GM19455 (cell line): ENCODE results near the gene KISS1R.

Experiments
- ATAC-seq: cut with Tn5 transposase; IDR thresholded peaks from one replicate; pipeline ENCODE4 v1.9.1; 2021; ENCODE audit not compliant: unreplicated experiment

KISS1R gene

GRCh38 chr19:899336-900042 lies 17.6 kb upstream of the KISS1R start:
- ATAC-seq = no peak

- no peak for ATAC-seq
Observed at GRCh38 chr19:900043-900301, 17.2 kb upstream of the KISS1R start.

DNA sequence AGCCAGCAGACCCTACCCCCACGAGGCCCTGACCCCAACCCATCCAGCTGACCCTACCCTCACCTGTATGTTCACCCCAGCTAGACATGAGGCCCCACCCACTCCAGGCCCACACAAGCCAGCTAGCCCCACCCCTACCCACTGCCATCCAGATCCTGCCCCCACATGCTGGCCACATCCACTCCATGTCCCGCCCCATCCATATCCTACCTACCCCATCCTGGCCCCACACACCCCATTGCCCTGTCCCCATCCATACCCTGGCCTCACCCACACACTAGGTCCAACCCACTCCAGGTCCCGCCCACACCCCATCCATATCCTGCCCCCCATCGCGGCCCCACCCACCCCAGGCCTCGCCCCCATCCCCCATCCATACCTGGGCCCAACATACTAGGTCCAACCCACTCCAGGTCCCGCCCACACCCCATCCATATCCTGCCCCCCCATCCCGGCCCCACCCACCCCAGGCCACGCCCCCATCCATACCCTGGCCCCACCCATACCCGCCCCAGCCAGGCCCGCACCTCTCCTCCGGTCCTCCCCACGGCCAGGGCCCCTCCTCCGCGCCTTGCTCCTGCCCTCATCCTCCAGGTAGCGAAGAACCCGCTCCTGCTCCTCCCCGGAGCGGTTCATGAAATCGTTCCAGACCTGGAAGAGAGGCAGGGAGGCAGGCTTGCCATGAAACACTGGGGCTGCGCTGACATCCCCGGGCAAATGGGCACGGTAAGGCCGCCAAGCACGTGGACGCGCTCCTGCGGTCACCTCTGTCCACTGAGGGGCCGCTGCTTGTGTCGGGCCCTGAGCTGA lies 16.6 kb upstream of the KISS1R start:
- ATAC-seq = no peak

- ATAC-seq = no peak
Observed at GRCh38 chr19:901216-902092, 15.7 kb upstream of the KISS1R start.

- ATAC-seq = no peak
Observed at GRCh38 chr19:902093-902370, 15.1 kb upstream of the KISS1R start.

DNA sequence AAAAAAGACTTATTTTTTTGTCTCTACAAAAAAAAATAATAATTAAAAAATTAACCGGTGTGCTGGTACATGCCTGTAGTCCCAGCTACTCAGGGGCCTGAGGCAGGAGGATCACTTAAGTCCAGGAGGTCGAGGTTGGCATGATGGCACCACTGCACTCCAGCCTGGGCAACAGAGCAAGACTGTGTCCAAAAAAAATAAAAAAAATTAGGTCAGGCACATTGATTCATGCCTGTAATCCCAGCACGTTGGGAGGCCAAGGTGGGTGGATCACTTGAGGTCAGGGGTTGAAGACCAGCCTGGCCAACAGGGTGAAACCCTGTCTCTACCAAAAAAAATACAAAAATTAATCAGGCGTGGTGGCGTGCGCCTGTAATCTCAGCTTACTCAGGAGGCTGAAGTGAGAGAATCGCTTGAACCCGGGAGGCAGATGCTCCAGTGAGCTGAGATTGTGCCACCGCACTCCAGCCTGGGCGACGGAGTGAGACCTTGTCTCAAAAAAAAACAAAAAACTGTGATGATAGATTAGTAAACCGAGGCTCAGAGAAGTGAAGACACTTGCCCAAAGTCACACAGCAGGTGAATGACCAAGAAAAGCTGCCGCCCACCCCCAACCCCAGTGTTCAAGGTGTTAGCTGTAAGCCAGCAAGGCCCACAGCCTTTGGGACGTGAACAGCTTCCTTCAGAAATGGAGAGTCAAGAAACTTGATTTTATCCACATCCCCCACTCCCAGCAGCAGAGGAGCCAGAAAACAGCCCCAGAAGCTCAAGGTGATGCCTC lies 14.5 kb upstream of the KISS1R start:
- ATAC-seq = no peak

- no peak for ATAC-seq
Observed at GRCh38 chr19:903266-903797, 13.8 kb upstream of the KISS1R start.

GRCh38 chr19:904545-904944 lies 12.6 kb upstream of the KISS1R start:
- ATAC-seq = no peak

GRCh38 chr19:906480-906879 lies 10.7 kb upstream of the KISS1R start:
- no peak for ATAC-seq

DNA sequence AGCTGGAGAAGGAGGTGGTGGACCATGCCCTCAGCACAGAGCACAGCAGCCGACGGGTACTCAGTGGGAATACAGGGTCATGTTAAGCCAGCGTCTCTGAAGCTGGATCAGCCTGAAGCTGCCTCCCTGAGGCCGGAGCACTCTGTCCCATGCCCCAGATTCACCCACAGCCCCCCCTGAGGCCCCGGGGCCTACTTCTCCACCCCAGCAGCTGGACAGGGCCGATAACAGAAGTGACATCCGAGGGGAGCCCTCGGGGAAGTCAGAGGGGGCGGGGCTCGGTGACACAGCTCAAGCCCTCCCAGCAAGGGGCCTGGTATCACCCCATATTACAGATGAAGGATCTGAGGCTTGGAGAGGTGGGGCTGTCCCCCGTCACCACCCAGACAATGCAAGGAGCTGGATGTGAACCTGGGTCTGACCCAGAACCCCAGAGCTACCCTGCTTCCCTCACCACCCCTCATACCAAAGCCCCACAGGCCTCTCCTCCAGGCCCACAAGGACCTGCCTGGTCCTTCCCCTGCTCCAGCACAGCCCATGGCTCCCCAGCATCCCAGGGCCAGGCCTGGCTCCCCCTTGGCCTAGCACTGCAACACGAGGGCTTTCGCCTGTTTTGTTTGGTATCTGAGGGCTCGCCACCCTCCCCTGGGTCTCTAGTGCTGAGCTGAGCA lies 9.8 kb upstream of the KISS1R start:
- ATAC-seq = no peak

DNA sequence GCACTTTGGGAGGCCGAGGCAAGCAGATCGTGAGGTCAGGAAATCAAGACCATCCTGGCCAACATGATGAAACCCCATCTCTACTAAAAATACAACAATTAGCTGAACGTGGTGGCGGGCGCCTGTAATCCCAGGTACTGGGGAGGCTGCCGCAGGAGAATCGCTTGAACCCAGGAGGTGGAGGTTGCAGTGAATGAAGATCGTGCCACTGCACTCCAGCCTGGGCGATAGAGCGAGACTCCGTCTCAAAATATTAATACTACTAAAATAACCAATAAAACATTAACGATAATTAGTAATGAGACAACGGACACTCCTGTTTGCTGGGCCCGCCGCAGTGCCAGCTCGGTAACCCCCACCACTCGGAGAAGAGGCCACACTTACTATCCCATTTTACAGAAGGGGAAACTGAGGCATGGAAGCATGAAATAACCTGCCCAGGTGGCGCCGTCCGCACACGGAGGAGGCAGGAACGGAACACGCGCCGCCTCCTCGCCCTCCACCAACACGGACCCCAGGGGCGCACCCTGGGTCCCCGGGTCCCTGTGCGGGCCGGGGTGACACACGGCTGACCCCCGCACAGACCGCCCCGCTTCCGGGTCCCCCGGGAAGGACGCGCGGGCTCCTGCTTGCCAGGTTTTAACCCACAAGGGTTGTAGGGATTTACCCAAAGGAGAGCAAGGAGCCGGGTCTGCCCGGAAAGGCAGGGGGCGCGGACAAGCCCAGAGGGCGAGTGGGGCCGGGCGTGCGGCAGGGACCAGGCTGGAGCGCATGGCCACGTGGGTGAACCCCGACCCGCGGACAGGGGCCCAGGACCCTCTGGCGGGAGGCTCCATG lies 5.7 kb upstream of the KISS1R start:
- no peak for ATAC-seq

DNA sequence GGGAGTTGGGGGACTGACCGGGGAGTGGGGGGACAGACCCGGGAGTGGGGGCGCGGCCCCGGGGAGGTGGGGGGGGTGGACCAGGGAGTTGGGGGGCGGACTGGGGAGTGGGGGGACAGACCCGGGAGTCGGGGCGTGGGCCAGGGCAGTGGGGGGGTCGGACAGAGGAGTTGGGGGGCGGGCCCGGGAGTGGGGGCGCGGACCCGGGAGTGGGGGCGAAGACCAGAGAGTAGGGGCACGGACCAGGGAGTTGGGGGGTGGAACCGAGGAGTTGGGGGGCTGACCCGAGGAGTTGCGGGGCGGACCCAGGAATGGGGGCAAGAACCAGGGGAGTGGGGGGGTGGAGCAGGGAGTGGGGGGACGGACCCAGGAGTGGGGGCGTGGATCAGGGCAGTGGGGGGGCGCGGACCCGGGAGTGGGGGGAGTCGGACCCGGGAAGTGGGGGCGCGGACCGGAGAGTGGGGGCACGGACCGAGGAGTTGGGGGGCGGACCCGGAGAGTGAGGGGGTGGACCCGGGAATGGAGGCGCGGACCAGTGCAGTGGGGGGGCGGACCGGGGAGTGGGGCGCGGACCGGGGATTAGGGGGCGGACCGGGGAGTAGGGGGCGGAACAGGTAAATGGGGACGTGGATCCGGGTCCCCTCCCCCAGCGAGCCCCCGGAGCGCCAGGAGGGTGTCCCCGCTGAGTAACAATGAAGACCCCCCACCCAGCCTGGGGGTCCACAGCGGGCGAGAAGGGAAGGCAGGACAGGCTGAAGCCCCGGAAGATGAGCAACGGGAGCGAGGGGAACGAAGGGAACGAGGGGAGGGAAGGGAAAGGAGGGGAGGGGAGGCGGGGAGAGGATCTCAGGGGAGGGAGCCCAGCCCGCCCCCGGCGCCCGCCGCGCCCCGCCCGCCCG lies 4.7 kb upstream of the KISS1R start:
- no peak for ATAC-seq

GRCh38 chr19:913080-913748 lies 3.9 kb upstream of the KISS1R start, which contains the start of gene R3HDM4:
Gene R3HDM4, minus strand, starts transcription at chr19:913219. Its CDS starts 62 bp downstream, at chr19:913157.
- peak; percentile 53 for ATAC-seq

GRCh38 chr19:916645-917322 lies 349 bp upstream of the KISS1R start:
- ATAC-seq = no peak

GRCh38 chr19:918152-918437 lies 962 bp downstream of the KISS1R start:
- no peak for ATAC-seq

GRCh38 chr19:918481-919198 lies 1.5 kb downstream of the KISS1R start:
- ATAC-seq = no peak
